GM10266 (cell line): ENCODE results near the gene HSD17B14.
"Not testable (repeated sequence)": the region's sequence is repeated elsewhere in the genome, so short reads cannot be mapped to it uniquely, and the experiment has no call there.

Source experiments
- DNase-seq: peaks from one replicate; pipeline ENCODE4 v3.0.0; 2012; ENCODE audit errors: extremely low spot score
- CTCF ChIP-seq: IDR thresholded peaks from 2 replicates; pipeline ENCODE4 v1.5.1; 2012; ENCODE audit warnings: mild to moderate bottlenecking, low read depth; ENCODE audit not compliant: control insufficient read depth, insufficient read depth; ENCODE audit errors: missing control alignments

HSD17B14 gene

GRCh38 chr19:48874303-48875135, 38.2 kb upstream of the HSD17B14 start:
- no peak for TF ChIP-seq CTCF
- DNase-seq: no peak

GRCh38 chr19:48873476-48874302, 37.4 kb upstream of the HSD17B14 start:
- TF ChIP-seq CTCF: no peak
- no peak for DNase-seq

GRCh38 chr19:48872884-48873475, 36.7 kb upstream of the HSD17B14 start:
- DNase-seq: peak; percentile 86
- no peak for TF ChIP-seq CTCF

GRCh38 chr19:48872182-48872883, 36.0 kb upstream of the HSD17B14 start, which contains the start of gene PPP1R15A:
TSS of gene PPP1R15A (plus strand) at chr19:48872421. CDS start at chr19:48873234, 813 bp downstream.
- peak; percentile 96 for DNase-seq
- no peak for TF ChIP-seq CTCF

- DNase-seq: not testable (repeated sequence)
Observed at GRCh38 chr19:48871471-48872181, 35.3 kb upstream of the HSD17B14 start.

GRCh38 chr19:48870048-48870447, 33.8 kb upstream of the HSD17B14 start:
- TF ChIP-seq CTCF: no peak
- DNase-seq: no peak
